DOHH2 (cell line): Measurements from ENCODE around the gene OXSR1.

Experiments
- EZH2phosphoT487 ChIP-seq: fragments of 200-600 bp; sonication (generic); IDR thresholded peaks from 2 replicates; pipeline ENCODE4 v1.6.1; 2017; ENCODE audit warnings: borderline replicate concordance, mild to moderate bottlenecking, antibody characterized with exemption, low read length, moderate library complexity, mixed read lengths
- TF ChIP-seq, protein P1 (sequence below): fragments of 200-600 bp; sonication (generic); IDR thresholded peaks from one replicate; pipeline ENCODE4 v1.5.1; 2014; ENCODE audit warnings: antibody characterized with exemption, mild to moderate bottlenecking, low read depth, low read length; ENCODE audit not compliant: poor library complexity, severe bottlenecking

DNA sequence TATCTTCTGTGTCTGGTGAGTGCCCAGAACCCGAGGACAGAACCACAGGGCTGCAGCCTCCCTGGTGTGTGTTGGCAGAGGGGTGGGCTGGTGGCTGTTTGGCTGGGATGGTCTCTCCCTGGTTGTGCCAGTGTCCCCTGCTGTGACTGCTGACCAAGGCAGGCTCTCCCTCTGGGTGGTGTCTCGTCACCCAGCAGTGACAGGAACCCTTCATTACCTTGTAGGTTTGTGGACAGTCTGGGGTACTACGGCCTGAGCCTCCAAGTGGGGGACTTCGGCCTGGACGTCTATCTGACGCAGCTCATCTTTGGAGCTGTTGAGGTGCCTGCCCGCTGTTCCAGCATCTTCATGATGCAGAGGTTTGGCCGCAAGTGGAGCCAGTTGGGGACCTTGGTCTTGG, 110.3 kb downstream of the OXSR1 start:
- TF ChIP-seq, protein P1, sequence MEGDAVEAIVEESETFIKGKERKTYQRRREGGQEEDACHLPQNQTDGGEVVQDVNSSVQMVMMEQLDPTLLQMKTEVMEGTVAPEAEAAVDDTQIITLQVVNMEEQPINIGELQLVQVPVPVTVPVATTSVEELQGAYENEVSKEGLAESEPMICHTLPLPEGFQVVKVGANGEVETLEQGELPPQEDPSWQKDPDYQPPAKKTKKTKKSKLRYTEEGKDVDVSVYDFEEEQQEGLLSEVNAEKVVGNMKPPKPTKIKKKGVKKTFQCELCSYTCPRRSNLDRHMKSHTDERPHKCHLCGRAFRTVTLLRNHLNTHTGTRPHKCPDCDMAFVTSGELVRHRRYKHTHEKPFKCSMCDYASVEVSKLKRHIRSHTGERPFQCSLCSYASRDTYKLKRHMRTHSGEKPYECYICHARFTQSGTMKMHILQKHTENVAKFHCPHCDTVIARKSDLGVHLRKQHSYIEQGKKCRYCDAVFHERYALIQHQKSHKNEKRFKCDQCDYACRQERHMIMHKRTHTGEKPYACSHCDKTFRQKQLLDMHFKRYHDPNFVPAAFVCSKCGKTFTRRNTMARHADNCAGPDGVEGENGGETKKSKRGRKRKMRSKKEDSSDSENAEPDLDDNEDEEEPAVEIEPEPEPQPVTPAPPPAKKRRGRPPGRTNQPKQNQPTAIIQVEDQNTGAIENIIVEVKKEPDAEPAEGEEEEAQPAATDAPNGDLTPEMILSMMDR, result no peak
- TF ChIP-seq EZH2phosphoT487, result no peak
